GM12878 (cell line): ENCODE measurements around the gene SPTBN2. TPM values are rescaled to one million over a fixed set of nuclear protein-coding genes. Genes with fewer than 3 reads are reported as not detected.

Experiments
- ATAC-seq: fragments of 200-7000 bp; cut with Tn5 transposase; 3 replicates; pipeline ENCODE4 v1.9.1; 2020; ENCODE audit warnings: mild to moderate bottlenecking, moderate library complexity
- BruUV-seq: library from RNA; stranded (reverse); fragments of 400-500 nt; replicated peaks from 2 replicates; lab custom pipeline; 2021; lab: Mats Ljungman, UMichigan
- CTCF ChIA-PET: fragments of 300-600 bp; sonication (Branson Sonifier 250); formaldehyde crosslinking; extraction: SDS; loops from one replicate; lab custom pipeline; 2021; ENCODE audit warnings: inconsistent platforms; lab: Yijun Ruan, JAX
- POLR2A ChIA-PET: fragments of 350-600 bp; formaldehyde crosslinking; extraction: SDS; loops from one replicate; lab custom pipeline; 2021; ENCODE audit warnings: inconsistent platforms; lab: Charles Lee
- RAD21 ChIA-PET: fragments of 300-600 bp; sonication (Branson Sonifier 250); formaldehyde crosslinking; loops from one replicate; lab custom pipeline; 2023; ENCODE audit warnings: antibody characterized with exemption; ENCODE audit not compliant: unreplicated experiment; lab: Charles Lee
- SMC1A ChIA-PET: fragments of 300-600 bp; sonication (Branson Sonifier 250); formaldehyde crosslinking; loops from one replicate; lab custom pipeline; 2023; ENCODE audit not compliant: unreplicated experiment, uncharacterized antibody; lab: Charles Lee
- DNase-seq: peaks from one replicate; pipeline ENCODE4 v3.0.0-alpha.2; 2011; ENCODE audit warnings: low read depth, low spot score
- FAIRE-seq: peaks from 3 replicates; lab custom pipeline; 2011; peaks lifted over from hg19 to GRCh38; lab: Jason Lieb, UNC
- H2AFZ ChIP-seq: 2 replicates; pipeline ENCODE4 v1.6.0; 2011; ENCODE audit warnings: low read depth, low read length, control low read depth; ENCODE audit not compliant: control insufficient read depth
- H3K27ac ChIP-seq: 2 replicates; pipeline ENCODE4 v1.5.1; 2011; ENCODE audit warnings: control low read depth; ENCODE audit not compliant: control insufficient read depth, insufficient read depth
- H3K27me3 ChIP-seq, 2 experiments: replicated peaks in 1 of 2; 2 replicates each; pipeline versions ENCODE4 v1.6.0 to v1.6.1; 2011; ENCODE audit warnings: low read length in 1 of 2; ENCODE audit not compliant: control insufficient read depth in 2 of 2, insufficient read depth in 2 of 2
- H3K36me3 ChIP-seq, 2 experiments: 2 replicates each; pipeline ENCODE4 v1.5.1; 2011; ENCODE audit warnings: low read length in 1 of 2; ENCODE audit not compliant: control insufficient read depth in 2 of 2, insufficient read depth in 2 of 2
- H3K4me1 ChIP-seq: 2 replicates; pipeline ENCODE4 v1.6.1; 2011; ENCODE audit warnings: mild to moderate bottlenecking, low read length, moderate library complexity, mixed read lengths; ENCODE audit not compliant: control insufficient read depth, insufficient read depth
- H3K4me2 ChIP-seq: 2 replicates; pipeline ENCODE4 v1.6.0; 2011; ENCODE audit warnings: control low read depth; ENCODE audit not compliant: control insufficient read depth, insufficient read depth
- H3K4me3 ChIP-seq: fragments of 200-600 bp; sonication (generic); 2 replicates; pipeline ENCODE4 v1.5.1; 2016
- H3K79me2 ChIP-seq: 2 replicates; pipeline ENCODE4 v1.6.0; 2011; ENCODE audit warnings: low read length; ENCODE audit not compliant: control insufficient read depth, insufficient read depth
- H3K9ac ChIP-seq: 2 replicates; pipeline ENCODE4 v1.8.0; 2011; ENCODE audit warnings: low read length, control low read depth, mixed read lengths; ENCODE audit not compliant: control insufficient read depth, insufficient read depth
- H3K9me3 ChIP-seq: replicated peaks from 3 replicates; pipeline ENCODE4 v1.5.1; 2011; ENCODE audit warnings: mild to moderate bottlenecking, low read length; ENCODE audit not compliant: control insufficient read depth, insufficient read depth
- H4K20me1 ChIP-seq: 2 replicates; pipeline ENCODE4 v1.6.0; 2011; ENCODE audit not compliant: control insufficient read depth, insufficient read depth
- FOXM1 ChIP-seq: IDR thresholded peaks from 2 replicates; pipeline ENCODE4 v1.6.1; 2012; ENCODE audit warnings: low read depth, mild to moderate bottlenecking, inconsistent platforms, low read length, moderate library complexity
- KAT2A ChIP-seq: conservative IDR thresholded peaks from 2 replicates; pipeline ENCODE4 v1.6.1; 2011; ENCODE audit warnings: low read depth, low read length; ENCODE audit not compliant: control insufficient read depth
- MTA2 ChIP-seq: fragments of 450-650 bp; IDR thresholded peaks from 2 replicates; pipeline ENCODE4 v1.6.1; 2016; ENCODE audit warnings: low read depth, mild to moderate bottlenecking, moderate library complexity
- MTA3 ChIP-seq: IDR thresholded peaks from 2 replicates; pipeline ENCODE4 v1.6.1; 2012; ENCODE audit warnings: low read length, inconsistent platforms, borderline replicate concordance
- RB1 ChIP-seq: fragments of 450-650 bp; formaldehyde crosslinking; IDR thresholded peaks from 2 replicates; pipeline ENCODE4 v1.6.1; 2017; ENCODE audit warnings: mild to moderate bottlenecking, borderline replicate concordance
- RFX5 ChIP-seq: IDR thresholded peaks from 2 replicates; pipeline ENCODE4 v1.6.1; 2011; ENCODE audit warnings: low read depth, low read length, improper control_type of control experiment
- SMC3 ChIP-seq: IDR thresholded peaks from 2 replicates; pipeline ENCODE4 v1.6.1; 2011; ENCODE audit warnings: low read length, improper control_type of control experiment, borderline replicate concordance
- SPI1 ChIP-seq: IDR thresholded peaks from 2 replicates; pipeline ENCODE4 v1.6.1; 2011; ENCODE audit warnings: low read depth, mild to moderate bottlenecking, low read length, moderate library complexity, borderline replicate concordance; ENCODE audit not compliant: insufficient read depth
- SREBF2 ChIP-seq: IDR thresholded peaks from 2 replicates; pipeline ENCODE4 v1.6.1; 2012; ENCODE audit warnings: mild to moderate bottlenecking, low read length
- SUPT20H ChIP-seq: IDR thresholded peaks from 2 replicates; pipeline ENCODE4 v1.6.1; 2011; ENCODE audit warnings: low read depth, mild to moderate bottlenecking, low read length, moderate library complexity, borderline replicate concordance; ENCODE audit not compliant: control insufficient read depth
- ZNF24 ChIP-seq: fragments of 450-650 bp; IDR thresholded peaks from 2 replicates; pipeline ENCODE4 v1.6.1; 2017; ENCODE audit warnings: antibody characterized with exemption, mild to moderate bottlenecking
- WGBS: methylation state at CpG from one replicate; pipeline ENCODE4 v1.1.6; 2016; ENCODE audit warnings: low lambda C conversion rate; ENCODE audit not compliant: insufficient replicate concordance, insufficient coverage; ENCODE audit errors: missing lambda C conversion rate; 5-methylcytosine and 5-hydroxymethylcytosine counted together
- in situ Hi-C: fragments of 300-500 bp; cut with MboI; formaldehyde crosslinking; loops from 9 replicates; pipeline ENCODE4 v1.14.3; 2018; ENCODE audit warnings: mixed read lengths
- intact Hi-C: fragments of 100-400 bp; cut with micrococcal nuclease; formaldehyde crosslinking; loops from one replicate; pipeline ENCODE4 v1.14.2; 2022; ENCODE audit not compliant: unreplicated experiment
- polyA plus RNA-seq, 11 experiments: library from polyadenylated mRNA; depleted of rRNA in 4 of 11; unstranded in 6 of 11; stranded (reverse) in 5 of 11; fragments of >200 nt; fragmentation: Nextera tagmentation in 4 of 11; fragmentation: Illumina TruSeq in 1 of 11; extraction: Ambion mirVana in 4 of 11; extraction: Trizol in 1 of 11; gene quantifications; 1 replicate in 1 of 11; 2 replicates in 10 of 11; pipeline versions ENCODE4 v1.2.1 to v1.2.3, GENCODE V29; 2011 to 2016; ENCODE audit warnings: inconsistent platforms in 2 of 11, missing spikeins in 2 of 11, low read depth in 1 of 11
- total RNA-seq, 4 experiments: library from RNA; depleted of rRNA in 3 of 4; stranded (reverse); fragments of >200 nt in 3 of 4; fragmentation: Illumina TruSeq in 1 of 4; extraction: Trizol in 1 of 4; gene quantifications; 2 replicates each; pipeline versions ENCODE4 v1.2.1 to v1.2.3, GENCODE V29; 2013 to 2021
- TF ChIP-seq, protein P1 (sequence below): IDR thresholded peaks from 2 replicates; pipeline ENCODE4 v1.6.1; 2011; ENCODE audit warnings: borderline replicate concordance, low read depth, mild to moderate bottlenecking, moderate library complexity, low read length; ENCODE audit not compliant: insufficient read depth, poor library complexity, severe bottlenecking
- TF ChIP-seq, protein P2 (sequence below): IDR thresholded peaks from 2 replicates; pipeline ENCODE4 v1.6.1; 2012; ENCODE audit warnings: low read depth, low read length, improper control_type of control experiment

SPTBN2 gene
- total and polyA plus RNA-seq, 10 of the 15 experiments (the other 5 are each of a cell fraction or from before 2014, with no cell fraction given): 0.38 to 1.0 (median 0.69) TPM; not detected in 5

GRCh38 chr11:66691311-66691980 lies 37.6 kb downstream of the SPTBN2 start (continued):
- TF ChIP-seq, protein P1, sequence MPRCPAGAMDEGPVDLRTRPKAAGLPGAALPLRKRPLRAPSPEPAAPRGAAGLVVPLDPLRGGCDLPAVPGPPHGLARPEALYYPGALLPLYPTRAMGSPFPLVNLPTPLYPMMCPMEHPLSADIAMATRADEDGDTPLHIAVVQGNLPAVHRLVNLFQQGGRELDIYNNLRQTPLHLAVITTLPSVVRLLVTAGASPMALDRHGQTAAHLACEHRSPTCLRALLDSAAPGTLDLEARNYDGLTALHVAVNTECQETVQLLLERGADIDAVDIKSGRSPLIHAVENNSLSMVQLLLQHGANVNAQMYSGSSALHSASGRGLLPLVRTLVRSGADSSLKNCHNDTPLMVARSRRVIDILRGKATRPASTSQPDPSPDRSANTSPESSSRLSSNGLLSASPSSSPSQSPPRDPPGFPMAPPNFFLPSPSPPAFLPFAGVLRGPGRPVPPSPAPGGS: no peak
- TF ChIP-seq SREBF2: no peak

DNA sequence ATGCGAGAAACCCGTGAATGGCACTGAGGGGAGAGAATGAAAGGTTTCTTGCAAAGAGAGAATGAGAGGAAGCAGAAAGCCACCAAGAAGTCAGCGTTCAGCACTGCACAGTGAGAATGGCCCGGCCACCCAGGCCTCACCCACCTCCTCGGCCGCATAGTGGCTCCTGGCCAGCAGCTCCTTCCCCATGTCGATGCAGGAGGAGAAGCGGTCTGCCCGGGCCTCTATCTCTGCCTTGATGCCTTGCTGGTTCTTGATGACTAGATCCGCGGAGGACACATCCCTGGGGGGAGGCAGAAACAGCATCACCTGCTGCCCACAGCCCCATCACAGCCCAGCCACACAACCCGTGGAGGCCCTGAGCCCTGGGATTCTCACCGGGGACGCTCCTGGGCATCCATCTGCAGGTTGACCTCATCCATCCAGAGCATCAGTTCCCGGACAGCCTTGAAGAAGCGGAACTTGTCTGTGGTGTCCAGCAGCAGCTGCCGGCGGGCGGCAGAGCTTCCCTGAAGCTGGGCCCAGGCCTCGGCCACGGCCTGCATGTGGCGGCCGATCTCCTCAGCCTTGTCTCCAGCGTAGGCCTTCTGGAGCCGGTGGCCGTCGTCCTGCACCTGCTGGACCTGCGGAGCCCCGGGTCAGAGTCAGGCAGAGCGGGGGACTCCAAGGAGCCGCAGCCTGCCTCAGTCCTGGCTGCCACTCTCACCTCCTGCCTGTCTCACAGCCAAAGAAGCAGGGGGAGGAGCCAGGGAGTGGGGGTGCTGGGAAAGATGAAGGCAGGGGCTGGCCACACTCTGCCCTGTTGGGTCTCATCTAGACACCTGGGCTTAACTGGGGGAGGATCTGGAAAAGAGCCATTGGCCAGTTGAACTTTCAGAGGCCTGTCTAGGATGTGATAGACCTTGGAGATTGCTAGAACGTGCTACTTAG lies 39.1 kb downstream of the SPTBN2 start:
- no peaks in the 10 kb centered on the region for H3K36me3 ChIP-seq
- H3K27ac ChIP-seq: no peak overlapping the region
- ChIA-PET RAD21 (interaction anchor here (1.2 kb wide), 1 partner anchor 194 kb away, joined by 3 read pairs; no protein-coding TSS in a partner anchor), SMC1A (no interaction called here), CTCF (interaction anchor here (1.0 to 2.8 kb wide), 3 partner anchors 11 to 144 kb away, joined by 3 to 6 read pairs (median 3); no protein-coding TSS in a partner anchor), POLR2A (no interaction called here)
- no TSS peak for BruUV-seq
- ATAC-seq: no peak
- intact Hi-C loops (no loop called here), in situ Hi-C loops (loop anchor here (5.0 kb wide), 2 partner anchors 142 to 192 kb away; no protein-coding TSS in a partner anchor)
- no peak overlapping the region for H3K4me3 ChIP-seq
- H4K20me1 ChIP-seq: no peaks in the 10 kb centered on the region
- no peak overlapping the region for H3K9ac ChIP-seq
- H3K27me3 ChIP-seq: no peaks in the 10 kb centered on the region; a peak in 1 of 4 replicates
- no peak for FAIRE-seq
- H3K4me2 ChIP-seq: no peak overlapping the region
- DNase-seq: no peak
- no peaks in the 10 kb centered on the region for H3K4me1 ChIP-seq
- no peaks in the 10 kb centered on the region for H3K79me2 ChIP-seq
- WGBS: 53% methylated on average over 31 of the region's 32 CpGs
- TF ChIP-seq KAT2A (no peak), FOXM1 (no peak), SMC3 (no peak), RFX5 (no peak), MTA2 (no peak), RB1 (no peak), SUPT20H (no peak), MTA3 (no peak), SPI1 (no peak), ZNF24 (no peak)
- TF ChIP-seq, protein P2, sequence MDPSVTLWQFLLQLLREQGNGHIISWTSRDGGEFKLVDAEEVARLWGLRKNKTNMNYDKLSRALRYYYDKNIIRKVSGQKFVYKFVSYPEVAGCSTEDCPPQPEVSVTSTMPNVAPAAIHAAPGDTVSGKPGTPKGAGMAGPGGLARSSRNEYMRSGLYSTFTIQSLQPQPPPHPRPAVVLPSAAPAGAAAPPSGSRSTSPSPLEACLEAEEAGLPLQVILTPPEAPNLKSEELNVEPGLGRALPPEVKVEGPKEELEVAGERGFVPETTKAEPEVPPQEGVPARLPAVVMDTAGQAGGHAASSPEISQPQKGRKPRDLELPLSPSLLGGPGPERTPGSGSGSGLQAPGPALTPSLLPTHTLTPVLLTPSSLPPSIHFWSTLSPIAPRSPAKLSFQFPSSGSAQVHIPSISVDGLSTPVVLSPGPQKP: no peak
- H2AFZ ChIP-seq: no peak overlapping the region
- H3K9me3 ChIP-seq: no peaks in the 10 kb centered on the region
